ENCODE results near the gene PRM2. TPM values are rescaled to one million over a fixed set of nuclear protein-coding genes. Genes with fewer than 3 reads are reported as not detected.

PRM2 gene
- total RNA-seq, 1 experiment from 2014 or later: not detected

- no peaks in the 10 kb centered on the region for H3K27me3 Mint-ChIP-seq (ENCODE audit: unreplicated experiment)
- intact Hi-C loops (cut with micrococcal nuclease; ENCODE audit: unreplicated experiment): loop anchor here (10.0 kb wide), 2 partner anchors 118 to 148 kb away; no protein-coding TSS in a partner anchor
- H3K27ac Mint-ChIP-seq (ENCODE audit: unreplicated experiment): no peak overlapping the region
- peaks cover 8% of the 10 kb centered on the region for H3K4me1 Mint-ChIP-seq (ENCODE audit: low read depth, unreplicated experiment)
- no peak overlapping the region for H3K4me3 Mint-ChIP-seq (ENCODE audit: low read depth, unreplicated experiment)
- peaks cover 37% of the 10 kb centered on the region for H3K36me3 Mint-ChIP-seq (ENCODE audit: insufficient read depth, unreplicated experiment)
- BruUV-seq (replicated peaks): no TSS peak
- CTCF ChIA-PET: no interaction called here
- DNase-seq: no peak
- TF ChIP-seq, protein P1, sequence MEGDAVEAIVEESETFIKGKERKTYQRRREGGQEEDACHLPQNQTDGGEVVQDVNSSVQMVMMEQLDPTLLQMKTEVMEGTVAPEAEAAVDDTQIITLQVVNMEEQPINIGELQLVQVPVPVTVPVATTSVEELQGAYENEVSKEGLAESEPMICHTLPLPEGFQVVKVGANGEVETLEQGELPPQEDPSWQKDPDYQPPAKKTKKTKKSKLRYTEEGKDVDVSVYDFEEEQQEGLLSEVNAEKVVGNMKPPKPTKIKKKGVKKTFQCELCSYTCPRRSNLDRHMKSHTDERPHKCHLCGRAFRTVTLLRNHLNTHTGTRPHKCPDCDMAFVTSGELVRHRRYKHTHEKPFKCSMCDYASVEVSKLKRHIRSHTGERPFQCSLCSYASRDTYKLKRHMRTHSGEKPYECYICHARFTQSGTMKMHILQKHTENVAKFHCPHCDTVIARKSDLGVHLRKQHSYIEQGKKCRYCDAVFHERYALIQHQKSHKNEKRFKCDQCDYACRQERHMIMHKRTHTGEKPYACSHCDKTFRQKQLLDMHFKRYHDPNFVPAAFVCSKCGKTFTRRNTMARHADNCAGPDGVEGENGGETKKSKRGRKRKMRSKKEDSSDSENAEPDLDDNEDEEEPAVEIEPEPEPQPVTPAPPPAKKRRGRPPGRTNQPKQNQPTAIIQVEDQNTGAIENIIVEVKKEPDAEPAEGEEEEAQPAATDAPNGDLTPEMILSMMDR (IDR thresholded peaks at IDR 0.05; ENCODE audit: unreplicated experiment): no peak
- no peaks in the 10 kb centered on the region for H3K9me3 Mint-ChIP-seq (ENCODE audit: low read depth, unreplicated experiment)
These were observed 23.8 kb downstream of the PRM2 start for GRCh38 chr16:11252482-11252931.

DNA sequence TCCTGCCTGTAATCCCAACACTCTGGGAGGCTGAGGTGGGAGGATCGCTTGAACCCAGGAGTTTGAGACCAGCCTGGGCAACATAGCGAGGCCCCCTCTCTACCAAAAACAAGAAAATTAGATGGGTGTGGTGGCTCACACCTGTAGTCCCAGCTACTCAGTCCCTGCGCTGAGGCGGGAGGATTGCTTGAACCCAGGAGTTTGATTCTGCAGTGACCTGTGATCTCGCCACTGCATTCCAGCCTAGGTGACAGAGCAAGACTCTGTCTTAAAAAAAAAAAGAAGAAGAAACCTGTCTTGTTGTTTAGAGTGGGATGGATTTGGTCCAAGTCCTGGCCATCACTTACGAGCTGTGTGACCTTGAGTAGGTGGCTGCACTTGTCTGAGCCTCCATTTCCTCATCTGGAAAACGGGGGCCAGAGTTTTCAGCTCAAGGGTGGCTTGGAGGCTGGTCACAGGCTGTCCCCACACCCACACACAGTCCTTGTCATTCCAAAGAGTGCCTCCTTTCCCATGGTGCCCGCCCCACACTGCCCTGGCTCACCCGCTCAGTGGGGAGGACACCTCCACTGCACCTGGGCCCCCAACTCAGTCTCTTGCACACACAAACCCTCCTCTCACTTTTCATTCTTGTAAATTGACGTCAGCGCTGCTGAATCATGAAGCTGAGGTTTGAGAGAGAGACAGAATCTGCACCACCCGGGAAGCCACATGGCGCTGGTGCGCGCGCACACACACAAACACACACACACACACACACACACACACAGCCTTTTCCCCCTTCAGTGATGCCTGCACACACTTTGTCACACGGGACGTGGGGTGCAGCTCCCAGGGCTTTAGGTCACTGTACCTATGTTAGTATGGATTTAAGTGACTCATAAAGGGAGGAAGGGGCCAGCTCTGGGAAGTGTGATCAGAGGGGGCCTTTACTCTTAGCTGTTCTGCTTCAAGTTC, 24.5 kb downstream of the PRM2 start:
- no peak for DNase-seq
- H3K4me1 Mint-ChIP-seq (ENCODE audit: low read depth, unreplicated experiment): peaks cover under 1% of the 10 kb centered on the region
- TF ChIP-seq, protein P1 (IDR thresholded peaks at IDR 0.05; ENCODE audit: unreplicated experiment): no peak
- no peaks in the 10 kb centered on the region for H3K27me3 Mint-ChIP-seq (ENCODE audit: unreplicated experiment)
- intact Hi-C loops (cut with micrococcal nuclease; ENCODE audit: unreplicated experiment): loop anchor here (10.0 kb wide), 2 partner anchors 117 to 147 kb away; no protein-coding TSS in a partner anchor
- BruUV-seq (replicated peaks): no TSS peak
- no peak overlapping the region for H3K4me3 Mint-ChIP-seq (ENCODE audit: low read depth, unreplicated experiment)
- H3K9me3 Mint-ChIP-seq (ENCODE audit: low read depth, unreplicated experiment): no peaks in the 10 kb centered on the region
- H3K27ac Mint-ChIP-seq (ENCODE audit: unreplicated experiment): no peak overlapping the region
- H3K36me3 Mint-ChIP-seq (ENCODE audit: insufficient read depth, unreplicated experiment): peaks cover 30% of the 10 kb centered on the region
- CTCF ChIA-PET: no interaction called here

GRCh38 chr16:11250786-11251524, 25.3 kb downstream of the PRM2 start:
- Mint-ChIP-seq H3K4me3 (ENCODE audit: low read depth, unreplicated experiment) (no peak overlapping the region), H3K27ac (ENCODE audit: unreplicated experiment) (no peak overlapping the region), H3K4me1 (ENCODE audit: low read depth, unreplicated experiment) (no peaks in the 10 kb centered on the region), H3K27me3 (ENCODE audit: unreplicated experiment) (no peaks in the 10 kb centered on the region), H3K36me3 (ENCODE audit: insufficient read depth, unreplicated experiment) (peaks cover 21% of the 10 kb centered on the region), H3K9me3 (ENCODE audit: low read depth, unreplicated experiment) (no peaks in the 10 kb centered on the region)
- no TSS peak for BruUV-seq (replicated peaks)
- intact Hi-C loops (cut with micrococcal nuclease; ENCODE audit: unreplicated experiment): loop anchor here (10.0 kb wide), 2 partner anchors 116 to 146 kb away; no protein-coding TSS in a partner anchor
- no peak for DNase-seq
- TF ChIP-seq, protein P1 (IDR thresholded peaks at IDR 0.05; ENCODE audit: unreplicated experiment): no peak
- CTCF ChIA-PET: interaction anchor here (0.7 kb wide), 1 partner anchor 151 kb away, joined by 3 read pairs; no protein-coding TSS in a partner anchor

- no TSS peak for BruUV-seq (replicated peaks)
- H3K9me3 Mint-ChIP-seq (ENCODE audit: low read depth, unreplicated experiment): no peaks in the 10 kb centered on the region
- no peaks in the 10 kb centered on the region for H3K27me3 Mint-ChIP-seq (ENCODE audit: unreplicated experiment)
- no peak for DNase-seq
- H3K4me1 Mint-ChIP-seq (ENCODE audit: low read depth, unreplicated experiment): no peaks in the 10 kb centered on the region
- H3K27ac Mint-ChIP-seq (ENCODE audit: unreplicated experiment): no peak overlapping the region
- intact Hi-C loops (cut with micrococcal nuclease; ENCODE audit: unreplicated experiment): loop anchor here (10.0 kb wide), 2 partner anchors 115 to 145 kb away; no protein-coding TSS in a partner anchor
- CTCF ChIA-PET: interaction anchor here (0.7 kb wide), 1 partner anchor 150 kb away, joined by 3 read pairs; no protein-coding TSS in a partner anchor
- TF ChIP-seq, protein P1 (IDR thresholded peaks at IDR 0.05; ENCODE audit: unreplicated experiment): no peak
- no peak overlapping the region for H3K4me3 Mint-ChIP-seq (ENCODE audit: low read depth, unreplicated experiment)
- peaks cover 14% of the 10 kb centered on the region for H3K36me3 Mint-ChIP-seq (ENCODE audit: insufficient read depth, unreplicated experiment)
These were observed 26.0 kb downstream of the PRM2 start for GRCh38 chr16:11250091-11250785.
